SU-DHL-6 (cell line): ENCODE measurements around the gene ENKD1.
A peak's percentile ranks its signal among the peaks of the same experiment; 100 is the strongest.

Source experiments
- H2AFZ ChIP-seq: fragments of 200-600 bp; sonication (generic); 2 replicates; pipeline ENCODE4 v1.6.1; 2014; ENCODE audit warnings: low read depth, mild to moderate bottlenecking, moderate library complexity, mixed read lengths, antibody characterized with exemption, low read length; ENCODE audit not compliant: severe bottlenecking
- H3F3A ChIP-seq: fragments of 200-600 bp; shearing (Covaris generic); 2 replicates; pipeline ENCODE4 v1.6.0; 2016; ENCODE audit warnings: antibody characterized with exemption, mild to moderate bottlenecking; ENCODE audit not compliant: insufficient read depth
- H3K27ac ChIP-seq: fragments of 200-600 bp; sonication (generic); 2 replicates; pipeline ENCODE4 v1.5.1; 2016; ENCODE audit warnings: low read depth, mild to moderate bottlenecking, low read length, moderate library complexity, mixed read lengths
- H3K27me3 ChIP-seq: fragments of 200-600 bp; sonication (generic), shearing (Covaris generic); 2 replicates; pipeline ENCODE4 v1.6.0; 2014; ENCODE audit warnings: mild to moderate bottlenecking, low read length
- H3K36me3 ChIP-seq: fragments of 200-600 bp; sonication (generic); 2 replicates; pipeline ENCODE4 v1.6.1; 2014; ENCODE audit warnings: mild to moderate bottlenecking, low read length, mixed read lengths
- H3K4me2 ChIP-seq: fragments of 300-600, 200-600 bp; shearing (Covaris generic), sonication (generic); 2 replicates; pipeline ENCODE4 v1.6.0; 2014; ENCODE audit warnings: low read length, low read depth, mild to moderate bottlenecking; ENCODE audit not compliant: poor library complexity, severe bottlenecking
- H3K4me3 ChIP-seq: fragments of 200-600 bp; sonication (generic); 2 replicates; pipeline ENCODE4 v1.5.1; 2014; ENCODE audit warnings: antibody characterized with exemption, low read length, mild to moderate bottlenecking, mixed read lengths; ENCODE audit not compliant: insufficient read depth, poor library complexity, severe bottlenecking
- H3K79me2 ChIP-seq: fragments of 200-600 bp; sonication (generic); 2 replicates; pipeline ENCODE4 v1.6.1; 2014; ENCODE audit warnings: mild to moderate bottlenecking, low read length, moderate library complexity; ENCODE audit not compliant: insufficient read depth
- H3K9ac ChIP-seq: fragments of 200-600 bp; sonication (generic); 2 replicates; pipeline ENCODE4 v1.7.0; 2014; ENCODE audit warnings: mild to moderate bottlenecking, low read length
- H3K9me2 ChIP-seq: fragments of 200-600 bp; sonication (generic); replicated peaks from 2 replicates; pipeline ENCODE4 v1.6.1; 2014; ENCODE audit warnings: low read length; ENCODE audit not compliant: insufficient read depth
- H3K9me3 ChIP-seq: fragments of 200-600 bp; sonication (generic); 2 replicates; pipeline ENCODE4 v1.6.1; 2014; ENCODE audit warnings: low read length, mixed read lengths; ENCODE audit not compliant: insufficient read depth
- H4K20me1 ChIP-seq: fragments of 200-600 bp; sonication (generic); 2 replicates; pipeline ENCODE4 v1.6.1; 2014; ENCODE audit warnings: low read depth, mild to moderate bottlenecking, antibody characterized with exemption, low read length, moderate library complexity, mixed read lengths
- EZH2phosphoT487 ChIP-seq: fragments of 200-600 bp; sonication (generic), shearing (Covaris generic); conservative IDR thresholded peaks from 2 replicates; pipeline ENCODE4 v1.6.1; 2018; ENCODE audit warnings: mild to moderate bottlenecking, antibody characterized with exemption, low read length, moderate library complexity, mixed read lengths
- TF ChIP-seq, protein P1 (sequence below): fragments of 200-600 bp; sonication (generic); IDR thresholded peaks from one replicate; pipeline ENCODE4 v1.5.1; 2017; ENCODE audit warnings: antibody characterized with exemption, mild to moderate bottlenecking, low read length, moderate library complexity; ENCODE audit not compliant: insufficient read depth, poor library complexity, severe bottlenecking

Gene ENKD1

DNA sequence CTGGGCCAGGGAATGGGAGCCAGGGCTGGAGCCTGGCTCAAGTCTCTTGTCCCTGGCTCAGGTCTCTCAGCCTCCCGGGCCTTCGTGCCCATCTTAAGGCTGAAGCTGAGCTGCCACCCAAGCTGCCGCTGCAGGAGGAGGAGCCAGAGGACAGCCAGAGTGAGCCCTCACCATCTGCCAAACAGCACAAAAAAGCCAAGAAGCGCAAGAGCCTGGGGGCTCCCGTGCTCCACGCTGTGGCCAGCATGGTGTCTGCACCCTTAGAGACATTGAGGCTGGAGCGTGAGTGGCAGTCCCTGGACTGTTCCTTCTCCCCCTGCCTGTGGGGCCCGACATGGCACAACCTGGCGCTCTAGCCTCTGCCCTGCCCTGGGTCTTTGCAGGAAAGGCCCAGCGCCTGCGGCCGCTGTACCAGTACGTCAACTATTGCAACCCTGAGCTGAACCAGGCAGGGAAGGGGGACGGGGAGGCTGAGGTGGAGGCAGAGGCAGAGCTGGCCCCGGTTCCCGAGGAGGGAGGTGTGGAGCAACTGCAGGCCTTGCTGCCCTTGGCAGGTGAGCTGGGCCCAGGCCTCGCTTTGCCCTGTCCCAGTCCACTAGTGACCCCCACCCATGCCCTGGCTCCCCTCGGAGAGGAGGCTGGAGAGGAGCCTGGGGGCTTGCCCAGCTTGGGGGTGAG lies 1.4 kb upstream of the ENKD1 start:
- no peak overlapping the region for H3K9ac ChIP-seq
- H3K36me3 ChIP-seq, result no peaks in the 10 kb centered on the region
- no peaks in the 10 kb centered on the region for H3K79me2 ChIP-seq
- no peaks in the 10 kb centered on the region for H3K27me3 ChIP-seq
- no peaks in the 10 kb centered on the region for H4K20me1 ChIP-seq
- no peak overlapping the region; the same call in 1 of the 2 replicates for H3K27ac ChIP-seq
- no peaks in the 10 kb centered on the region for H3K9me3 ChIP-seq
- no peak overlapping the region for H2AFZ ChIP-seq
- no peak for TF ChIP-seq EZH2phosphoT487
- TF ChIP-seq, protein P1, sequence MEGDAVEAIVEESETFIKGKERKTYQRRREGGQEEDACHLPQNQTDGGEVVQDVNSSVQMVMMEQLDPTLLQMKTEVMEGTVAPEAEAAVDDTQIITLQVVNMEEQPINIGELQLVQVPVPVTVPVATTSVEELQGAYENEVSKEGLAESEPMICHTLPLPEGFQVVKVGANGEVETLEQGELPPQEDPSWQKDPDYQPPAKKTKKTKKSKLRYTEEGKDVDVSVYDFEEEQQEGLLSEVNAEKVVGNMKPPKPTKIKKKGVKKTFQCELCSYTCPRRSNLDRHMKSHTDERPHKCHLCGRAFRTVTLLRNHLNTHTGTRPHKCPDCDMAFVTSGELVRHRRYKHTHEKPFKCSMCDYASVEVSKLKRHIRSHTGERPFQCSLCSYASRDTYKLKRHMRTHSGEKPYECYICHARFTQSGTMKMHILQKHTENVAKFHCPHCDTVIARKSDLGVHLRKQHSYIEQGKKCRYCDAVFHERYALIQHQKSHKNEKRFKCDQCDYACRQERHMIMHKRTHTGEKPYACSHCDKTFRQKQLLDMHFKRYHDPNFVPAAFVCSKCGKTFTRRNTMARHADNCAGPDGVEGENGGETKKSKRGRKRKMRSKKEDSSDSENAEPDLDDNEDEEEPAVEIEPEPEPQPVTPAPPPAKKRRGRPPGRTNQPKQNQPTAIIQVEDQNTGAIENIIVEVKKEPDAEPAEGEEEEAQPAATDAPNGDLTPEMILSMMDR, result peak; percentile 61
- peak overlapping the region; percentile 4 for H3K4me2 ChIP-seq
- peaks cover 3% of the 10 kb centered on the region; the same call in 1 of the 2 replicates for H3F3A ChIP-seq
- no peaks in the 10 kb centered on the region for H3K9me2 ChIP-seq
- no peak overlapping the region for H3K4me3 ChIP-seq

DNA sequence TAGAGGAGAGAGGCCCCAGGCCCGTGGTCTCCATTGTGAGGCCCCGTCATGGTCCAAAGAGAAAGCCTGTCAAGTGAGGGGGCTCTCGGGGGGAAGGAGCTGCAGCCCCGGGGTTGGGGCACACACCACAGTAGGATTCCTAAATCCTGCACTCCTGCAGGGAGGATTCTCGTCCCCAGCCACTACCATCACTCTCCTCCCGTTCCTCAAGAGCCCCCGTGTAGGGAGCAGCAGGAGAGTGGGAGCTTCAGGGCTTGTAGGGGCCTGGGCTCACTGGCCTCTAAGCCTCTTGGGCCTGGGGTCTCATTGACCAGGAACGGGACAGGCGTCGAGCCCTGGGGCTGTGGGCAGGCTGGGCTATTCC lies 885 bp upstream of the ENKD1 start:
- no peaks in the 10 kb centered on the region for H4K20me1 ChIP-seq
- no peak overlapping the region for H3K4me3 ChIP-seq

DNA sequence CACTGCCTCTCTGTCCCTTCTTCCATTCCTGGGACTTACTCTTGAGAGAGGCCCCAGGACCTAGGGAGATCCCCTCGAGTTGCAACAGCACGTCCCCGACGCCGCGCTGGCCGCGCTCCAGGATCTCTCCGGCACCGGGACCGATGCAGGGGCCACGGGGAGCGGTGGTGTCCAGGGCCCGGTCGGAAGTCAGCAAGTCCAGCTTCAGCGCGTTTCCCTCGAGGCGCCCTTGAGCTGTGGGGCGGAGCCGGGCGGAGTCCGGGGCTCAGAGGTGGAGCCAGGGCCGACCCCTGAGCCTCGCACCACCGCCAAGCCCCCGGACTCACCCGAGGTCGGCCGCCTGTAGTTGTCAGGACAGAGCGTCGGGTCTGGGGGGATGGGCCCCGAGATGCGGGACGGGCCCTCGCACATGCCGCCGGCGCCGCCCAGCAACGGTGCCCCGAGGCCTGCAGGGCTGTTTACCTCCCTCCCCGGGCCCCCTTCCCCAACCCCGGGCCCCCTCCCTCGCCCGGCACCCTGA lies 458 bp downstream of the ENKD1 start:
- H2AFZ ChIP-seq, result peak overlapping the region; percentile 86
- TF ChIP-seq EZH2phosphoT487, result no peak
- TF ChIP-seq, protein P1, result no peak
- no peak overlapping the region for H3K27ac ChIP-seq
- H3K4me2 ChIP-seq, result peak overlapping the region; percentile 66
- H3K9me2 ChIP-seq, result no peaks in the 10 kb centered on the region
- no peaks in the 10 kb centered on the region for H3K36me3 ChIP-seq
- H3K9me3 ChIP-seq, result no peaks in the 10 kb centered on the region
- peak overlapping the region; percentile 52 for H3K9ac ChIP-seq
- peaks cover 3% of the 10 kb centered on the region; the same call in 1 of the 2 replicates for H3F3A ChIP-seq
- H4K20me1 ChIP-seq, result no peaks in the 10 kb centered on the region
- no peaks in the 10 kb centered on the region for H3K27me3 ChIP-seq
- H3K79me2 ChIP-seq, result no peaks in the 10 kb centered on the region
- peak overlapping the region; percentile 60 for H3K4me3 ChIP-seq

More for the DNA sequence above, 885 bp upstream of the ENKD1 start:
- TF ChIP-seq, protein P1, result no peak
- TF ChIP-seq EZH2phosphoT487, result no peak
- H3K4me2 ChIP-seq, result peak overlapping the region; percentile 4
- no peak overlapping the region for H2AFZ ChIP-seq
- H3K9me2 ChIP-seq, result no peaks in the 10 kb centered on the region
- peaks cover 3% of the 10 kb centered on the region; the same call in 1 of the 2 replicates for H3F3A ChIP-seq
- no peaks in the 10 kb centered on the region for H3K36me3 ChIP-seq
- H3K79me2 ChIP-seq, result no peaks in the 10 kb centered on the region
- H3K27ac ChIP-seq, result no peak overlapping the region
- no peaks in the 10 kb centered on the region for H3K27me3 ChIP-seq
- no peaks in the 10 kb centered on the region for H3K9me3 ChIP-seq
- no peak overlapping the region for H3K9ac ChIP-seq
